CD4-positive, alpha-beta T cell treated with Interleukin-6 at 100 ng/mL for 8 hours (primary cell): ENCODE measurements around the gene KLK10.

Experiments
- DNase-seq: peaks from one replicate; pipeline ENCODE4 v3.0.0-alpha.2; 2020; ENCODE audit warnings: mixed read lengths, low spot score

The KLK10 gene

GRCh38 chr19:51025809-51026553 lies 6.5 kb upstream of the KLK10 start:
- DNase-seq = no peak

GRCh38 chr19:51025401-51025800 lies 5.9 kb upstream of the KLK10 start:
- DNase-seq = no peak

DNA sequence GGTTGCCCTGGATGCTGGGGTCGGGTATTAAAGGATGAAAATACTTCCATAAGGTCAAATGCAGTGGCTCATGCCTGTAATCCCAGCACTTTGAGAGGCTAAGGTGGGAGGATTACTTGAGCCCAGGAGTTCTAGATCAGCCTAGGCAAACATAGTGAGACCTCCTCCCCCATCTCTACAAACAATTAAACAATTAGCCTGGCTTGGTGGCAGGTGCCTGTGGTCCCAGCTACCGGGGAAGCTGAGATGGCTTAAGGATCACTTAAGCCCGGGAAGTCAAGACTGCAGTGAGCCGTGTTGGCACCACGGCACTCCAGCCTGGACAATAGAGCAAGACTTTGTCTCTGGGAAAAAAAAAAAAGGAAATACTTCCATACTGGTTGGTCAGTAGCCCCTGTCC lies 5.4 kb upstream of the KLK10 start:
- no peak for DNase-seq

DNA sequence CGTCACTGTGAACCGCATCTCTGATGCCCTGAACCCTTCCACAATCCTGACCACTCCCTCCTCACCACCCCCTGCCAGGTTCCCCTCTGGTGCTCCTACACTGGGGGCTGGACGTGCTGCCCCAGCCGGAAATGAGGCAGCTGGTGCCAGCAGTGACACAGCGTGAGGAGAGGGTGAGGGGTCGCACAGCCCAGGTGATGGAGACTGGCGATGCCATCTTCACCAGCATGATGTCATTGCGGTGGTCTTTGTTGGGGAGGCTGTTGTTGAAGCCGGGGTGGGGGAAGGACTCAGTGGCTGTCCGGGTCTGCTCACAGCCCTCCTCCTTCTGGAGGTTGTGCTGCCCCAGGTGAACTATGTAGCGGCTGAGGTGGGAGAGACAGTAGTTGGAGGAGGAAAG lies 4.4 kb upstream of the KLK10 start:
- DNase-seq = no peak

DNA sequence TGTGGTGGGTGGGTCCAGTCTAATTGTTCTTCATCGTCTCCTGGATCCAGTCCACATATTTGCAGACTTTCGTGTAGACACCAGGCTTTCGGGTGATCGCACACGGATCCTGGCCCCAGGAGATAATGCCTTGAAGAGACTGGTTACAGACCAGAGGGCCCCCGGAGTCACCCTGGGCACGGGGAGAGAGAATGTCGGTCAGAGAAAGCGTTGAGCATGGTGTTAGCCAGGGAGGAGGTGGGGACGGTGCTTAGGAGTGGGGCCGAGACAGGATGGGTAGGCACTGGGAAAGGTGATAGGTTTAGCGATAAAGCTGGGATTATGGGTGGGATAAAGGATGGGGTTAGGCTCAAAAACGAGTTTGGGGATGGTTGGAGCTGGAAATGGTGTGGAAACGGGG lies 3.0 kb upstream of the KLK10 start:
- DNase-seq = no peak

- DNase-seq = no peak
Measured at GRCh38 chr19:51020988-51021651, 1.6 kb upstream of the KLK10 start.

- DNase-seq = no peak
Measured at GRCh38 chr19:51018745-51019543, 565 bp downstream of the KLK10 start.

DNA sequence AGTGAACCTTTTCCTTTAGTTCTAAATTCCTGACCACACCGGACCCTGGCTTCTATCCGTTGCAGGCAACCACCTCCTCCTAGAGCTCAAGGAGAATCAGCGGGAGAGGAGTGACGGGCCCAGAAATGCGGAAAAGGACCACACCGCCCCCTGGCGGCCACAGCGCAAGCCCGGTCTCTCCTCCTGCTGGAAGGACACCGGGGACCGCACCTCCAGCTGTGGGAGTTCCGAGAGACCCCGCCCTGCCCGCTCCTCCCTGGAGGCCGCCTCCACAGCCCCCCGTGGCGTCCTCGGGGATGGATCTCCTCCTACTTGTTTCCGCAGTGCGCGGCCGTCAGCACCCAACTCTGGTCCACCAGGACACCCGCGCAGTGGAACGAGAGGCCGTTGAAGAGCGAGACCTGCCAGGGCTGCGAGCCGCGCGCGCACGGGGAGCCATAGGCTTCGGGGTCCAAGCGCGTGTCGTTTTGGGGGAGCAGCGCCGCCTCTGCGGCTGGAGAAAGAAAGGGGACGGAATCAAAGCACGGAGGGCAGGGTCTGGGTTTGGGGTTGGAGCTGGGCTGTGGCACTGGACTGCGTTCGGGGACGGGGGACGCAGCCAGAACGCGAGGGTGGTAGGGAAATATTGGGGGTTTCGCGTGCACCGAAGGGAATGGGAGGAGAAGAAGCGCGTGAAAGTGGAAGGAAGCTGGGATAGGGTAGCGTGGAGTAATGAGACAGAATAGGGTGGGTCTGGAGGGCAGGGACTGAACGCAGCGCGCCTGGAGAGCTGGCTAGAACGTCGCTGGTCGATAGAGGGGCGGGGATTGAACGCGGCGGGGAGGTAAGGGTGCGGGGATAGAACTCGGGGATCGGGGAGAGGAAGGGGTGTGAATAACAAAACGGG lies 2.5 kb downstream of the KLK10 start:
- DNase-seq = no peak

DNA sequence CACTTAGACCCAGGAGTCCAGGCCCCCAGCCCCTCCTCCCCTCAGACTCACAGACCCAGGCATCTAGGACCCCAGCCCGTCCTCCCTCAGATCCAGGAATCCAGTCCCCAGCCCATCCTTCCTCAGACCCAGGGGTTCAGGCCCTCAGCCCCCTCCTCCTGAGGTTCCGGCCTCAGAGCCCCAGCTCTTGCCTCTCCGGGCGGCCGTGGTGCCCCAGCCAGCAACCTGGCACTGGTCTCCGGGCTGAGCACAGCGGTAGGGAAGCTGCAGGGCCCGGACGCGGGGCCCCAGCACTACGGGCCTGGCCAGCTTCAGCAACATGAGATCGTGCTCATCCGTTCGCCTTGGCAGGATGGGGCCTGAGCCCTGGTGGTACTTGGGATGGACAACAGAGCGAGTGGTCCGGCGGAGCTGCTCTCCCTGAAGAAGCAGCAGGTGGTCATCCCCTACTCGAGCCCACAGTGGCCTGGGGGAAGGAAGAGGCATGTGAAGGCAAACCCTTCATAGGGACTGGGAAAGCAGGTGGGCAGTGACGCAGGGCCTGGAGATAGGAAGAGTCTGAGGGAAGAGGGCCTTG lies 3.7 kb downstream of the KLK10 start:
- no peak for DNase-seq

GRCh38 chr19:51014242-51014641 lies 5.3 kb downstream of the KLK10 start:
- DNase-seq = no peak

DNA sequence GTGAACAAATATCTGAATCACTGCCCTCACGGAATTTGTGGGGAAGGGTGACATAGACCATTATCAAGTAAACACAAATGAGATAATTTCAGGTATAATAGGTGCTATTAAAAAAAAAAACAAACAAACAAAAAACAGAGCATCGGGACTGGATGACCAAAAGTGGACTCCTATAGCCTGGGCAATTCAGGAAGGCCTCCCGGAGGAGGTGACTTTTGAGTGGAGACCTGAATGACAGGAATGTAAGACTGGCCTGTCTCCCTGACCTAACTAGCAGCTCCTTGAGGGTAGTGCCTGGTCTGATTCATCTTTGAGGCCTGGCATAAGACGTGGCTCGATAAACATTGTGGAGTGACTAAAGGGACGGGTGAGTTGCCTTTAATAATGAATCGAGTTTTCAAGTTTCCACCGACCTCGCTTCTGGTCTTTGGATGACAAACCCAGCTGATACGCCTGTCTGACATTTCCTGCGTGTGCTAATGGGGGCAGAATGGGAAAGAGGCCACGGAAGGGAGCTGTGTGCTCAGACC lies 6.8 kb downstream of the KLK10 start:
- no peak for DNase-seq

DNA sequence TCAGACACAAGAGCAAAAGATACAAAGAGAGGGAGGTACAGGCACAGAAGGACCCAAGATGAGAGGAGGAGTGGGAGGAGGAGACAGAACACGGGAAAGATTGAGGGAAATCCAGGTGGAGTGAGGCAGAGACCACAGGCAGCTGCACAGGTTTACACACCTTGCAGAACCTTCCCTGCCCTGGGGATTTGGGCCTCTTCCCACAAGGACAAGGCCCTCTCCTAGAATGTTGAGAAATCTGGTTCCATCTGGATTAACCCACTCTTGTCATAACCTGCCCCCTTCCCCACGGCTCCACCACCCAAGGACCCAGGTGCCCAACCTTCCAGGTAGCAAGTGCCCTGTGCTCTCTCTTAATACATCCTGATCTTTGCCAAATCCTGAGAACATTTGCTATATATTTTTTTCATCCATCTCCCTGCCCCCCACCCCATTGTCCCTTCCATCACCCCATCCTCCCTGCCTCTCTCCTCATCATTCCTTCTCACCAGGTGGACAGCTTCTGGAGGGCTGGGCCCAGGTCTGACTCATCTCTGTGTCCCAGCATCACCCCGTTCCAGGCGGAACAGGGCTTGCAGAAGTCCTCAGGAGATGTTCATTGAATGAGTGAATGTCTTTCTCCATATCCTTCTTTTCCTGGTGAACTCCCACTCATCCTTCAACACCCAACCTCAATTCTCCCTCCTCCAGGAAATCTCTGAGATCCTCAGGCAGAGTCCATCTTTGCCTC lies 9.3 kb downstream of the KLK10 start:
- DNase-seq = no peak

GRCh38 chr19:51009061-51009891 lies 10.2 kb downstream of the KLK10 start:
- DNase-seq = no peak

GRCh38 chr19:51007488-51007887 lies 12.0 kb downstream of the KLK10 start:
- DNase-seq = no peak

DNA sequence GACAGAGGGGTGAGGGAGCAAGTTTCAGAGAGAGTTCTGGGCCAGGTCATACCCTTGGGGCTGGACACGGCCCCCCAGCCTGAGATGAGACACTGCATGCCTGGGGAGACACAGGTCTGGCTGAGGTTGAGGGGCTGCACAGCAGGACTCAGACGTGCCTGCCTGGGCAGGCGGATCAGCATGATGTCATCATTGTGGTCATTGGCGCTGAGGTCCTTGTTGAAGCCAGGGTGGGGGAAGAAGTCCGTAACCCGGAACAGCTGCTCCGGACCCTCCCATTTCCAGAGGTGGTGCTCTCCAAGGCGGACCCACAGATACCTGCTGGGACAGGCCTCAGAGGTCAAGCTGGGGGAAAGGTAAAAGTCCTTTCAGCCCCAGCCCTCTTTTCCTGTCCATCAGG lies 13.1 kb downstream of the KLK10 start:
- no peak for DNase-seq

DNA sequence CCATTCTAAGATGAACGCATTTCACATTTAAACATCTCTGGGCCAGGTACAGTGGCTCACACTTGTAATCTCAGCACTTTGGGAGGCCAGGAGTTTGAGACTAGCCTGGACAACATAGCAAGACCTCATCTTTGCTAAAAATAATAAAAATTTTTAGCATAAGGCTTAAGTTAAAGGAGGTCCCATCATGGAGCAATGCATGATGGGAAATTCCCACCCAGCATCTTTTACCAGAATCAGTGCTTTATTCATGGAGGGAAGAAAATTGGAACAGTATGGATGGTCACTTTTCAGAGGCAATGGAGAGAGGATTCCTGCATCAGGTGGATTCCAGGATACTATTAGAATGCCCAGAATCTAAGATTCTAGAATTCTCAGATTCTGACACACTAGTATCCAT lies 14.3 kb downstream of the KLK10 start:
- no peak for DNase-seq

- no peak for DNase-seq
Measured at GRCh38 chr19:51003316-51003715, 16.2 kb downstream of the KLK10 start.

DNA sequence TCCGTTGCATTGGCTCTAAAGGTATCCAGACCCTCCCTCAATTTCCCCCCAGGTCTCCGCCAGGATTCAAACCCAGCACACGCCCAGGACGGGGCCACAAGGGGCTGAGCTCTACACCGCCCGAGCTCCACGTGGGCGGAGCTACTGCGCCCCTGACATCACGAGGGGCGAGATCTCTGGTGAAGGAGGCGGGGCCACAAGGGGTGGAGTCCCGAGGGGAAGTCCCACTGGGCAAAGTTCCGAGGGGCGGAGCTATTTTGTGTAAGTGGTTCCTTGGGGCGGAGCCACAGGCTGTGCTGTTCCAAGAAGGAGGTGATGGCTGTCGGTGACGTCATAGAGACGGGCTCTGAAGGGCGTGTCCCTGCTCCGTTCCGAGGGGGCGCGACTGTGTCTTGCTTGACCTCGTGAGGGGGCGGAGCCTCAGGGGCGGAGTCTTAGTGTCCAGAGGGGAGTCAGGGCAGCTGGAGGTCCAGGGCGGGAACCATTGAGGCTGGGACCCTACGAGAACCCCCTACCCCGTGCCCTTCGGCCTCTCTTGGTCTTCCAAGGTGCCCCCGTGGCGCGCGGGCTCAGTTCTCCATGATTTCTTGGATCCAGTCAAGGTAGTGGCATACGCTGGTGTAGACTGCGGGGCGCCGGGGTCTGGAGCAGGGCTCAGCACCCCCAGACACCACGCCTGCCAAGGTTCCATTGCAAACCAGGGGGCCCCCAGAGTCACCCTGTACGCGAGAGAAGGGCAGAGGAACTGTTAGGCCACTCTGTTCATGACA lies 16.8 kb downstream of the KLK10 start:
- DNase-seq = no peak

GRCh38 chr19:51002089-51002532 lies 17.4 kb downstream of the KLK10 start:
- no peak for DNase-seq
